GM21526 (cell line): ENCODE measurements around the gene RXRA.
"Not testable (repeated sequence)": the region's sequence is repeated elsewhere in the genome, so short reads cannot be mapped to it uniquely, and the experiment has no call there.

Experiments used
- ATAC-seq: cut with Tn5 transposase; IDR thresholded peaks from one replicate; pipeline ENCODE4 v1.9.1; 2021; ENCODE audit warnings: moderate library complexity; ENCODE audit not compliant: unreplicated experiment, low FRiP score

Gene RXRA

GRCh38 chr9:134293611-134294152, 32.6 kb upstream of the RXRA start:
- ATAC-seq, result no peak

GRCh38 chr9:134294153-134295071, 31.8 kb upstream of the RXRA start:
- no peak for ATAC-seq

DNA sequence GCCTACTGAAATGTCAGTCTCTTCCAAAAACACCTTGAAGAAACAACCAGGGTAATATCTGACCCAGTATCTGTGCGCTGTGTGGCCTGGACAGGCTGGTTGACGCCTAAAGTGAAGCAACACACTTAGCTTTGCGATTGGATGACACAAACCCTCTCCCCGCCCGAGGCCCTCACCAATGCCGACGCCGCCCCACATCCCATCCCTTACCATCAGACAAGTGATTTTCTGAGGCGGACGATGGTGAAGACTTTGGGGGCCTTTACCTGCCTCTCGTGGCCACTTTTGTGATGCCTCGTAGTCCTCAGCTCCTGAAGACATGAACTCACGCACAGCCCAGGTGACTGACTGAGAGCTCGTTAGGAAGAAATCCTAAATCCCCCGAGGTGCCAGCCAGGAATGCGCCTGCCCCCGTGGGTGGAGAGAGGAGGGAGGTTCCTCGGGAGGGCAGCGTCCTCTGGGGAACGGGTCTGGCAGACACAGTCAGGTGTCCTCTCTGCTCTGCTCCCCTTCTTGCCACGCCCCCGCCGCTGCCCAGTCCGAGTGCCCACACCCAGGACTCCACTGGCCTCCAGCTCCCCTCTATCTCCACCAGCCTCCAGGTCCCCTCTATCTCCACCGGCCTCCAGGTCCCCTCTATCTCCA, 31.0 kb upstream of the RXRA start:
- ATAC-seq, result no peak

DNA sequence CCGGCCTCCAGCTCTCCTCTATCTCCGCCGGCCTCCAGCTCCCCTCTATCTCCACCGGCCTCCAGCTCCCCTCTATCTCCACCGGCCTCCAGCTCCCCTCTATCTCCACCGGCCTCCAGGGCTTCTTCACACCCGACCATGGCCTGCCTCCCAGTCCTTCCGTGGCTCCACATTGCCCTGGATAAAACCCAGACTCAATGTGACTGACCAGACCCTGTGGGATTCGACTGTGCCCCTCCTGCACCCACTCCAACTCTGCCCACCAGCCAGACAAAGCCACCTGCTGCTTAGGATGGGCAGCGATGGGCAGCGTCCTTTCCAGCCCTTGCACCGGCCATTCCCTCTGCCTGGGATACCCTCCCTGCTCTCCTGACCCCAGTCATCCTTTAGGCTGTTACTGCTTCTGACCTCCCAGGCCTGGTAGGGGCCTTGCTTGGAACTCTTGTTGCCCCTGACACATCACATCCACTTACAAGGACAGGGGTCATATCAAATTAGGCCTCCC, 30.5 kb upstream of the RXRA start:
- ATAC-seq, result no peak

- no peak for ATAC-seq
Observed at GRCh38 chr9:134296301-134297082, 29.8 kb upstream of the RXRA start.

GRCh38 chr9:134297083-134297410, 29.2 kb upstream of the RXRA start:
- no peak for ATAC-seq

DNA sequence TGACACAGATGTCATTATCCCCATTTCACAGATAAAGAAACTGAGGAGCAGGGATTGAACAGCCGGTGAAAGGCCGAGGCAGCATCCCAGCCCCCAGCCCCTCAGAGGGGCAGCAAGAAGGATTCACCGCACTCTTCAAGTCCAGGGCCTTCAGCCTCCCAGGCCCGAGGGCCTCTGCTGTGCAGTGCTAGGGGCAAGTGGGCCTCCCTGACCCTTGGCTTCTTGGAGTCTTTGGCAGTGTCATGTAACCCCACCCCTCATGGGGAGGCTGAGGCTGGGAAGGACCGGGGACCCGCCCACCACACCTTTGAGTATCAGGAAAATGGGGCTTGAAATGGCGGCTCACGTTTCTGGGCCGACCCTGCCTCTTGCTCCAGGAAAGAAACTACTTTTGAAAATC, 28.7 kb upstream of the RXRA start:
- no peak for ATAC-seq

- no peak for ATAC-seq
Observed at GRCh38 chr9:134298000-134298399, 28.3 kb upstream of the RXRA start.

- no peak for ATAC-seq
Observed at GRCh38 chr9:134299068-134299467, 27.2 kb upstream of the RXRA start.

DNA sequence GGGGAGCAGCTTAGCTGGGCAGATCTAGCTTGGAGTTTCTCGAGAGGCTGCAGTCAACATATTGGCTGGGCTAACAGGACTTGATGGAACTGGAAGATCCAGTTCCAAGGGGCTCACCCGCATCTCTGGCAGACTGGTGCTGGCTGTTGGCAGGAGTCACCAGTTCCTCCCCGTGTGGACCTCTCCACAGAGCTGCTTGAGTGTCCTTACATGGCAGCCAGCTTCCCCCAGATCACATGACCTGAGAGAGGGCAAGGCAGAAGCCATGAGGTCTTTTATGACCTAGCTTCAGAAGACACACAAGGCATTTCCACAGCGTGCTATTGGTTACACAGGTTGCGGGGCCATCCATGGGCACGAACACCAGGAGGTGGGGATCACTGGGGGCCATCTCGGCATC, 26.4 kb upstream of the RXRA start:
- no peak for ATAC-seq

- ATAC-seq, result no peak
Observed at GRCh38 chr9:134301387-134302129, 24.7 kb upstream of the RXRA start.

- ATAC-seq, result no peak
Observed at GRCh38 chr9:134302130-134302817, 24.0 kb upstream of the RXRA start.

DNA sequence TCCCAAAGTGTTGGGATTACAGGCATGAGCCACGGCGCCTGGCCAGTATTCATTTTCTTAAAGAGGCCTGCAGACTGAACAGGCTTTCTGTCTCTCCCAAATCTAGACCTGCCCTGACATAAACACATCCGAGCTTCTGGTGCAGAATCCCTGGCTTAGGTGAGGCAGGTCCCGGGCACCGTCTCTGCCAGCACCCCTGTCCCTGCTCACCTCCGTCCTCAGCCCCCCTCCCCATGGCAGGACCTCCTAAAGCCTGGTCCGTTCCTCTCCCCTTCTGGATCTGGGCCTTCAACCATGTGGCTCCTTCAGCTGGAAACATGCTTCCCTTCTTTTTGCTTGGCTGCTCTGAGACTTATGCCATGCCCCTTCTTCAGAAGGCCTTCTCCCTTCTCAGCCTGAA, 22.7 kb upstream of the RXRA start:
- ATAC-seq, result no peak

DNA sequence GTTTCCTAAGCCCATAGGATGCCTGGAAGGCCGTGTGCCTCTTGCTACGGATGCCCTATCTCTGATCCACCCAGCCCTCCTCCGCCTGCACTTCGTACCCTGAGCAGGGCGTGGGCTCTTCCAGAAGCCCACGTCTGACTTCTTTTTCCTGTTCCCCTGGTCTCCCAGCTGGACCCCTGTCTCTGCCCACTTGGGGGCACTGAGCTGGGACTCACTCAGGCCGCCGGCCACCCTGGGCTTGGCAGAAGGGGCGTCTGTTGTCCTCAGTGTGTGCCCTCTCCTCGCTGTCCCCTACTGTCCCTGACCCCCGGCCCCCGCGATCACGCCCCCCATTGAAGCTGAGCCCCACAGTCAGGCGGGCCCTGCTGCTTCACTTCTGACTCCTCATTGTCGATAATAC, 22.0 kb upstream of the RXRA start:
- ATAC-seq, result no peak

- no peak for ATAC-seq
Observed at GRCh38 chr9:134304690-134305089, 21.6 kb upstream of the RXRA start.

GRCh38 chr9:134305533-134305932, 20.7 kb upstream of the RXRA start:
- ATAC-seq, result no peak

DNA sequence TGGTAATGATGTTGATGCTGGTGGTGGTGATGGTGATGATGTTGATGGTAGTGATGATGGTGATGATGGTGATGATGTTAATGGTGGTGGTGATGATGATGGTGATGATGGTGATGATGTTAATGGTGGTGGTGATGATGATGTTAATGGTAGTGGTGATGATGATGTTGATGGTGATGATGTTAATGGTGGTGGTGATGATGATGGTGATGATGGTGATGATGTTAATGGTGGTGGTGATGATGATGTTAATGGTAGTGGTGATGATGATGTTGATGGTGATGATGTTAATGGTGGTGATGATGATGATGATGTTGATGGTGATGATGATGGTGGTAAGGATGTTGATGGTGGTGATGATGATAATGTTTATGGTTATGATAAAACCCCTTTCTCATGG, 20.2 kb upstream of the RXRA start:
- not testable (repeated sequence) for ATAC-seq

GRCh38 chr9:134306636-134307600, 19.3 kb upstream of the RXRA start:
- ATAC-seq, result no peak
